HL-60 (cell line): Measurements from ENCODE around the gene CARM1.

Experiments
- DNase-seq, 2 experiments: peaks; one replicate each; pipeline ENCODE4 v3.0.0-alpha.2; 2010 to 2020; ENCODE audit warnings: low read depth in 1 of 2, low spot score in 1 of 2
- H3K27ac ChIP-seq: fragments of 250-450 bp; sonication (Bioruptor Pico); replicated peaks from 2 replicates; pipeline ENCODE4 v1.5.1; 2020; ENCODE audit warnings: mild to moderate bottlenecking, moderate library complexity
- H3K27me3 ChIP-seq: fragments of 250-450 bp; sonication (Bioruptor Pico); 2 replicates; pipeline ENCODE4 v1.5.1; 2021; ENCODE audit warnings: mild to moderate bottlenecking, moderate library complexity; ENCODE audit not compliant: insufficient read depth, poor library complexity, severe bottlenecking
- H3K4me3 ChIP-seq: replicated peaks from 2 replicates; pipeline ENCODE4 v1.5.1; 2011; ENCODE audit warnings: mild to moderate bottlenecking, control low read depth, low read length; ENCODE audit not compliant: insufficient read depth
- CTCF ChIP-seq: IDR thresholded peaks from one replicate; pipeline ENCODE4 v1.5.1; 2011; ENCODE audit warnings: low read length, control low read depth, inconsistent platforms; ENCODE audit not compliant: insufficient read depth
- GABPA ChIP-seq: IDR thresholded peaks from 2 replicates; pipeline ENCODE4 v1.6.1; 2012; ENCODE audit warnings: low read depth
- POLR2AphosphoS5 ChIP-seq: IDR thresholded peaks from 2 replicates; pipeline ENCODE4 v1.6.1; 2012; ENCODE audit warnings: low read depth
- SPI1 ChIP-seq: IDR thresholded peaks from 2 replicates; pipeline ENCODE4 v1.6.1; 2012; ENCODE audit warnings: low read depth, mild to moderate bottlenecking, borderline replicate concordance
- TF ChIP-seq, protein P1 (sequence below): IDR thresholded peaks from 2 replicates; pipeline ENCODE4 v1.6.1; 2012; ENCODE audit warnings: low read depth; ENCODE audit not compliant: insufficient replicate concordance

CARM1 gene

DNA sequence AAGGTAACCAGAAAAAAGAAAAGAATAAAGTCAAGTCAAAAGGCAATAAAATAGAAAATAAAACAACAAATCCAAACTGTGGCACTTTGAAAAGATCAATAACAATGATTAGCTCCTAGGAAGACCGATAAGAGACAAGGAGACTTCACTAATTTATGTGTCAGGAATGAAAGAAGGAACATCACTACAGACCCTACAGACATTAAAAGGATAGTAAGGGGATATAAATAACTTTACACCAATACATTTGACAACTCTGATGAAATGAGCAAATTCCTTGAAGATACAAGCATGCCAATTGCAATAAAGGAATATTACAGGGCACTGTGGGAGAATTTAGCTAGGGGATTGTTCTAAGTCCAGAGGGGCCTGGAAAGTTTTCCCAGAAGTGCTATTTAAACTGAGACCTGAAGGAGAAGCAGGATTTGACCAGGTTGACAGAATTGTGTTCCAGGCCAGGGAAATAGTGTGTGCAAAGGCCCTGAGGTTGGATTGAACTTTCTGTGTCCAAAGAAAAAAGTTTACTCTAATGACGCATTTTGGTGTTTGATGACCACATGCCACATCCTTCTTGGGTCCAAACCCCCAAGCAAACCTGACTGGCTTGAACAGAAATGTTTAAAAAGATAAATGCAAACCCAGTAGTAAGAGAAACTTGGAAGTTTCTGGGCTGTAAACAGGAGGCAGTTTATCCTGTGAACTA lies 24.7 kb upstream of the CARM1 start:
- TF ChIP-seq, protein P1, sequence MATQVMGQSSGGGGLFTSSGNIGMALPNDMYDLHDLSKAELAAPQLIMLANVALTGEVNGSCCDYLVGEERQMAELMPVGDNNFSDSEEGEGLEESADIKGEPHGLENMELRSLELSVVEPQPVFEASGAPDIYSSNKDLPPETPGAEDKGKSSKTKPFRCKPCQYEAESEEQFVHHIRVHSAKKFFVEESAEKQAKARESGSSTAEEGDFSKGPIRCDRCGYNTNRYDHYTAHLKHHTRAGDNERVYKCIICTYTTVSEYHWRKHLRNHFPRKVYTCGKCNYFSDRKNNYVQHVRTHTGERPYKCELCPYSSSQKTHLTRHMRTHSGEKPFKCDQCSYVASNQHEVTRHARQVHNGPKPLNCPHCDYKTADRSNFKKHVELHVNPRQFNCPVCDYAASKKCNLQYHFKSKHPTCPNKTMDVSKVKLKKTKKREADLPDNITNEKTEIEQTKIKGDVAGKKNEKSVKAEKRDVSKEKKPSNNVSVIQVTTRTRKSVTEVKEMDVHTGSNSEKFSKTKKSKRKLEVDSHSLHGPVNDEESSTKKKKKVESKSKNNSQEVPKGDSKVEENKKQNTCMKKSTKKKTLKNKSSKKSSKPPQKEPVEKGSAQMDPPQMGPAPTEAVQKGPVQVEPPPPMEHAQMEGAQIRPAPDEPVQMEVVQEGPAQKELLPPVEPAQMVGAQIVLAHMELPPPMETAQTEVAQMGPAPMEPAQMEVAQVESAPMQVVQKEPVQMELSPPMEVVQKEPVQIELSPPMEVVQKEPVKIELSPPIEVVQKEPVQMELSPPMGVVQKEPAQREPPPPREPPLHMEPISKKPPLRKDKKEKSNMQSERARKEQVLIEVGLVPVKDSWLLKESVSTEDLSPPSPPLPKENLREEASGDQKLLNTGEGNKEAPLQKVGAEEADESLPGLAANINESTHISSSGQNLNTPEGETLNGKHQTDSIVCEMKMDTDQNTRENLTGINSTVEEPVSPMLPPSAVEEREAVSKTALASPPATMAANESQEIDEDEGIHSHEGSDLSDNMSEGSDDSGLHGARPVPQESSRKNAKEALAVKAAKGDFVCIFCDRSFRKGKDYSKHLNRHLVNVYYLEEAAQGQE, result no peak
- TF ChIP-seq SPI1 (no peak), GABPA (no peak)
- H3K27ac ChIP-seq, result no peak overlapping the region
- DNase-seq, result no peak
- H3K27me3 ChIP-seq, result no peaks in the 10 kb centered on the region
- H3K4me3 ChIP-seq, result no peak overlapping the region

- no peaks in the 10 kb centered on the region for H3K27me3 ChIP-seq
- TF ChIP-seq SPI1, result peak; percentile 10; the same call in 1 of the 2 replicates
- TF ChIP-seq POLR2AphosphoS5, result peak; percentile 67; the same call in 1 of the 2 replicates
- TF ChIP-seq, protein P1, result no peak
- no peak for TF ChIP-seq CTCF
- no peak for TF ChIP-seq GABPA
- H3K4me3 ChIP-seq, result peak within 1 kb of the TSS; percentile 58
- peak in 1 of 2 experiments; percentile 95 for DNase-seq
- H3K27ac ChIP-seq, result peak within 1 kb of the TSS; percentile 85
Observed at GRCh38 chr19:10848230-10848856, 23.0 kb upstream of the CARM1 start, which contains the start of gene C19orf38. C19orf38 (plus strand) TSS chr19:10848415; CDS start chr19:10848509, 94 bp downstream.

DNA sequence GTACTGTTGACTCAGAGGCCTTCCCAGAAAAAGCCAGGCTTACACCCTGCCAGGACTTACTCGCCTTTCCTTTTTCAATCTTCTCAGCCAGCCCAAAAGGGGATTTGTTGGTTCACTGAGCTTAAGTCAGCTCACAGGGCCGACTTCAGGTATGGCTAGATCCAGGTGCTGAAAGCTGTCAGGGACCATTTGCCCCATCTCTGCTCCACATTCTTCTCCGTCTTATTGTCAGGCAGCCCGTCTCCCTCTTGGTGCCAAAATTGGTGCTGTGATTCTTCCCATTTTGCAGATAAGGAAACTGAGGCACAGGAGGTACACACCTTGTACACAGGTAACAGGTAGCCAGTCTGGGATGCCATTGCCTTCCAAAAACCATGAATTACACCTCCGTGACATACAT lies 20.7 kb upstream of the CARM1 start:
- Histone ChIP-seq H3K4me3 (no peak overlapping the region), H3K27ac (no peak overlapping the region), H3K27me3 (no peaks in the 10 kb centered on the region)
- no peak for DNase-seq
- TF ChIP-seq GABPA (no peak), SPI1 (no peak), POLR2AphosphoS5 (no peak), CTCF (no peak)
- TF ChIP-seq, protein P1, result no peak
